Endodermal cell (in vitro differentiated cells): ENCODE results near the gene EYA2. TPM values are rescaled to one million over a fixed set of nuclear protein-coding genes. Genes with fewer than 3 reads are reported as not detected.

Experiments used
- DNase-seq: peaks from one replicate; pipeline ENCODE4 v3.0.0-alpha.2; 2017
- H3K27ac ChIP-seq: 2 replicates; pipeline ENCODE4 v1.5.1; 2013; ENCODE audit warnings: mild to moderate bottlenecking, low read depth, low read length, moderate library complexity
- H3K27me3 ChIP-seq: 2 replicates; pipeline ENCODE4 v1.6.1; 2013; ENCODE audit warnings: mild to moderate bottlenecking, low read length, moderate library complexity; ENCODE audit not compliant: insufficient read depth, control insufficient read depth, poor library complexity, severe bottlenecking
- H3K36me3 ChIP-seq: 2 replicates; pipeline ENCODE4 v1.7.0; 2013; ENCODE audit warnings: mild to moderate bottlenecking, low read length, moderate library complexity; ENCODE audit not compliant: control insufficient read depth, insufficient read depth
- H3K4me1 ChIP-seq: one replicate; pipeline ENCODE4 v1.7.0; 2013; ENCODE audit warnings: low read length; ENCODE audit not compliant: control insufficient read depth, insufficient read depth
- H3K4me3 ChIP-seq: 2 replicates; pipeline ENCODE4 v1.5.1; 2013; ENCODE audit warnings: mild to moderate bottlenecking, low read length, moderate library complexity
- H3K9ac ChIP-seq: 2 replicates; pipeline ENCODE4 v1.6.1; 2013; ENCODE audit warnings: mild to moderate bottlenecking, low read length, moderate library complexity; ENCODE audit not compliant: poor library complexity, severe bottlenecking; ENCODE audit errors: extremely low read depth
- H3K9me3 ChIP-seq: 2 replicates; pipeline ENCODE4 v1.6.1; 2013; ENCODE audit warnings: mild to moderate bottlenecking, low read length, moderate library complexity; ENCODE audit not compliant: control insufficient read depth
- H3K27ac Mint-ChIP-seq: 2 replicates; pipeline ENCODE4 v1.8.0; 2020; ENCODE audit warnings: mixed read lengths
- H3K27me3 Mint-ChIP-seq: 2 replicates; pipeline ENCODE4 v1.8.0; 2021; ENCODE audit warnings: mild to moderate bottlenecking, mixed read lengths; ENCODE audit not compliant: insufficient read depth
- H3K36me3 Mint-ChIP-seq: 2 replicates; pipeline ENCODE4 v1.8.0; 2020; ENCODE audit warnings: low read depth, mixed read lengths
- H3K4me1 Mint-ChIP-seq: 2 replicates; pipeline ENCODE4 v1.8.0; 2020; ENCODE audit warnings: mixed read lengths
- H3K4me3 Mint-ChIP-seq: 2 replicates; pipeline ENCODE4 v1.8.0; 2020; ENCODE audit warnings: mild to moderate bottlenecking, moderate library complexity, mixed read lengths
- H3K9me3 Mint-ChIP-seq: 2 replicates; pipeline ENCODE4 v1.8.0; 2020; ENCODE audit warnings: mild to moderate bottlenecking, mixed read lengths
- WGBS, 2 experiments: methylation state at CpG; one replicate each; pipeline versions ENCODE4 v1.1.5 to v1.1.7; 2013; ENCODE audit warnings: missing lambda C conversion rate in 2 of 2, mixed read lengths in 1 of 2; ENCODE audit not compliant: insufficient coverage in 1 of 2, insufficient read length in 1 of 2; 5-methylcytosine and 5-hydroxymethylcytosine counted together
- total RNA-seq, 2 donors: library from RNA; stranded (reverse); fragmentation: NEBNext Ultra II Directional in 1 of 2; extraction: Animal tissue kit (Norgen Biotek cat#: 25700) in 1 of 2; gene quantifications; 2 replicates in 1 of 2; 3 replicates in 1 of 2; pipeline ENCODE4 v1.2.1, GENCODE V29; 2021
- TF ChIP-seq, protein P1 (sequence below): fragments of 200-600 bp; sonication (generic); conservative IDR thresholded peaks from 2 replicates; pipeline ENCODE4 v1.5.0; 2021; ENCODE audit warnings: antibody characterized with exemption, mild to moderate bottlenecking

The EYA2 gene
- total RNA-seq, 2 donors from 2014 or later, result 9.1 to 18.0 TPM

DNA sequence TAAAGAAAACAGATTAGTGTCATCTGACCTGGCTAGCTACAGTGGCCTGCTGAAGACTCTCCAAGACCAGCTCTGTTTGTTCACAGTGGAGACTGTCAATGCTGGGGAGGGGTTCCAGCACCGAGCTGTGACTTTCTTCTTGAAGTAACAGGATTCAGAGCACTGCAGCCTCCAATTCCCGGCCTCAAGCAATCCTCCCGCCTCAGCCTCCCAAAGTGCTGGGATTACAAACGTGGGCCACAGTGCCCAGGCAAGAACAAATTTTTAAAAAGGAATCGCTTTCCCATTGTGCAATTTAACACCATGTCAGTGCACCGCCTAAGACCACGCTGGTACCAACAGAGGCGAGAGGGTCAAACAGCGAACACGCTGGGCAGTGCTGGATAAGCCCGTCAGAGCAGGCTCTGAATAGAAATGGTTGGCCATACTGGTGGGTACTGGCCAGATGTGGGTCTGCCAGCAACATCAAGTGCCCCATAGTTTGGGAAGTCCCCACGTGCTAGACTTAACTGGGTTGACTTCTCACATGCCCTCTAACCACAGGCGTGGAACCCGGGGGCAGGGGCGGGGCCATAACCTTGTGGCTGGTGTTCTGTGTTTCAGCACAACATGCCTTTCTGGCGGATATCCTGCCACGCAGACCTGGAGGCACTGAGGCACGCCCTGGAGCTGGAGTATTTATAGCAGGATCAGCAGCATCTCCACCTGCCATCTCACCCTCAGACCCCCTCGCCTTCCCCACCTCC, 293.0 kb downstream of the EYA2 start:
- 80 to 81% methylated on average over 13 to 19 of the region's 19 CpGs for WGBS, 2 experiments
- Histone ChIP-seq H3K27me3 (no peaks in the 10 kb centered on the region), H3K4me1 (peaks cover 5% of the 10 kb centered on the region), H3K36me3 (peaks cover 54% of the 10 kb centered on the region), H3K9me3 (no peaks in the 10 kb centered on the region), H3K27ac (no peak overlapping the region), H3K9ac (no peak overlapping the region), H3K4me3 (no peak overlapping the region)
- no peak overlapping the region for H3K27ac Mint-ChIP-seq
- no peaks in the 10 kb centered on the region for H3K9me3 Mint-ChIP-seq
- peaks cover 35% of the 10 kb centered on the region for H3K36me3 Mint-ChIP-seq
- DNase-seq, result no peak
- H3K4me3 Mint-ChIP-seq, result no peak overlapping the region
- peaks cover 14% of the 10 kb centered on the region for H3K4me1 Mint-ChIP-seq
- TF ChIP-seq, protein P1, sequence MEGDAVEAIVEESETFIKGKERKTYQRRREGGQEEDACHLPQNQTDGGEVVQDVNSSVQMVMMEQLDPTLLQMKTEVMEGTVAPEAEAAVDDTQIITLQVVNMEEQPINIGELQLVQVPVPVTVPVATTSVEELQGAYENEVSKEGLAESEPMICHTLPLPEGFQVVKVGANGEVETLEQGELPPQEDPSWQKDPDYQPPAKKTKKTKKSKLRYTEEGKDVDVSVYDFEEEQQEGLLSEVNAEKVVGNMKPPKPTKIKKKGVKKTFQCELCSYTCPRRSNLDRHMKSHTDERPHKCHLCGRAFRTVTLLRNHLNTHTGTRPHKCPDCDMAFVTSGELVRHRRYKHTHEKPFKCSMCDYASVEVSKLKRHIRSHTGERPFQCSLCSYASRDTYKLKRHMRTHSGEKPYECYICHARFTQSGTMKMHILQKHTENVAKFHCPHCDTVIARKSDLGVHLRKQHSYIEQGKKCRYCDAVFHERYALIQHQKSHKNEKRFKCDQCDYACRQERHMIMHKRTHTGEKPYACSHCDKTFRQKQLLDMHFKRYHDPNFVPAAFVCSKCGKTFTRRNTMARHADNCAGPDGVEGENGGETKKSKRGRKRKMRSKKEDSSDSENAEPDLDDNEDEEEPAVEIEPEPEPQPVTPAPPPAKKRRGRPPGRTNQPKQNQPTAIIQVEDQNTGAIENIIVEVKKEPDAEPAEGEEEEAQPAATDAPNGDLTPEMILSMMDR, result no peak
- H3K27me3 Mint-ChIP-seq, result peaks cover 2% of the 10 kb centered on the region

DNA sequence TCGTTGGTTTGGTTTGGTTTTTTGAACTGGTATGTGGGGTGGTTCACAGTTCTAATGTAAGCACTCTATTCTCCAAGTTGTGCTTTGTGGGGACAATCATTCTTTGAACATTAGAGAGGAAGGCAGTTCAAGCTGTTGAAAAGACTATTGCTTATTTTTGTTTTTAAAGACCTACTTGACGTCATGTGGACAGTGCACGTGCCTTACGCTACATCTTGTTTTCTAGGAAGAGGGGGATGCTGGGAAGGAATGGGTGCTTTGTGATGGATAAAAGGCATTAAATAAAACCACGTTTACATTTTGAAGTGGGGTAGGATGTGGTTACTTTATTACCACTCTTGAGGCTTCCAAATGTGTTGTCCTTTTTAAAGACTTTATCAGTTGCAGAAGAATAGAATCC, 293.9 kb downstream of the EYA2 start:
- H3K9ac ChIP-seq, result no peak overlapping the region
- H3K27me3 ChIP-seq, result no peaks in the 10 kb centered on the region
- 82 to 97% methylated on average over 3 to 5 of the region's 5 CpGs for WGBS, 2 experiments
- H3K4me3 Mint-ChIP-seq, result no peak overlapping the region
- peaks cover 14% of the 10 kb centered on the region for H3K4me1 Mint-ChIP-seq
- no peaks in the 10 kb centered on the region for H3K9me3 ChIP-seq
- H3K36me3 Mint-ChIP-seq, result peaks cover 30% of the 10 kb centered on the region
- TF ChIP-seq, protein P1, result no peak
- H3K9me3 Mint-ChIP-seq, result no peaks in the 10 kb centered on the region
- peaks cover 5% of the 10 kb centered on the region for H3K4me1 ChIP-seq
- H3K27ac Mint-ChIP-seq, result no peak overlapping the region
- peaks cover 45% of the 10 kb centered on the region for H3K36me3 ChIP-seq
- no peak overlapping the region for H3K27ac ChIP-seq
- no peak for DNase-seq
- peaks cover 2% of the 10 kb centered on the region for H3K27me3 Mint-ChIP-seq
- no peak overlapping the region for H3K4me3 ChIP-seq

DNA sequence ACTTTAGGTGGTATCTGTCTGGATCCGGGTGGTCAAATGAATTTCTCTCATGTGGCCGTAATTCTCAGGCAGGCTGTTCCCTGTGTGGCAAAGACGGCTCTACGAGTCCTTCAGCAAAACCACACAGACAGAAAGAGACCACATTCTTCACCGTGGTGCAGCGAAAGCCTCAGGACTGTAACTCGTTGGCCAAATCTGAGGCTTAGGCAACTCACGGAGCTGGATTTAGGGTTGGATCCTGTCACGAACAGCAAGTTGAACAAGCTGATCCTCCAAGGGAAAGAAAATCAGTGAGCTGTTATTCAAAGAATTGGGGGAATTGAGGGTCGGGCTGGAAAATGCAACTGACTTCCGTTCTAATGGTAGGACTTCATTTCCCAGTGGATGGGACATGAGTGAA, 294.4 kb downstream of the EYA2 start:
- Mint-ChIP-seq H3K36me3 (peaks cover 27% of the 10 kb centered on the region), H3K4me3 (no peak overlapping the region), H3K9me3 (no peaks in the 10 kb centered on the region), H3K4me1 (peaks cover 14% of the 10 kb centered on the region), H3K27ac (no peak overlapping the region), H3K27me3 (no peaks in the 10 kb centered on the region)
- H3K9ac ChIP-seq, result no peak overlapping the region
- no peak overlapping the region for H3K4me3 ChIP-seq
- no peaks in the 10 kb centered on the region for H3K9me3 ChIP-seq
- H3K36me3 ChIP-seq, result peaks cover 43% of the 10 kb centered on the region
- no peak overlapping the region for H3K27ac ChIP-seq
- H3K27me3 ChIP-seq, result no peaks in the 10 kb centered on the region
- peaks cover 5% of the 10 kb centered on the region for H3K4me1 ChIP-seq
- TF ChIP-seq, protein P1, result no peak
- 85 to 87% methylated on average over 11 of the region's 11 CpGs for WGBS, 2 experiments
- no peak for DNase-seq
